Neuronal stem cell (in vitro differentiated cells): Measurements from ENCODE around the gene SEZ6L2.

Source experiments
- DNase-seq: peaks from one replicate; pipeline ENCODE4 v3.0.0-alpha.2; 2013; ENCODE audit warnings: low spot score
- H2AFZ ChIP-seq: one replicate; pipeline ENCODE4 v1.6.1; 2013; ENCODE audit warnings: mild to moderate bottlenecking, low read length, inconsistent platforms
- H2AK5ac ChIP-seq: 2 replicates; pipeline ENCODE4 v1.6.1; 2013; ENCODE audit warnings: low read depth, mild to moderate bottlenecking, inconsistent platforms, low read length, moderate library complexity, mixed read lengths
- H2BK120ac ChIP-seq: 2 replicates; pipeline ENCODE4 v1.6.1; 2013; ENCODE audit warnings: low read depth, mild to moderate bottlenecking, inconsistent platforms, low read length, moderate library complexity, mixed read lengths
- H2BK12ac ChIP-seq: one replicate; pipeline ENCODE4 v1.6.1; 2013; ENCODE audit warnings: low read length, inconsistent platforms
- H2BK15ac ChIP-seq: 2 replicates; pipeline ENCODE4 v1.6.1; 2013; ENCODE audit warnings: mild to moderate bottlenecking, low read length, inconsistent platforms, mixed read lengths
- H2BK5ac ChIP-seq: one replicate; pipeline ENCODE4 v1.6.1; 2013; ENCODE audit warnings: inconsistent platforms, mild to moderate bottlenecking, low read length, moderate library complexity
- H3K14ac ChIP-seq: one replicate; pipeline ENCODE4 v1.6.1; 2013; ENCODE audit warnings: low read length, inconsistent platforms
- H3K18ac ChIP-seq: 2 replicates; pipeline ENCODE4 v1.6.1; 2013; ENCODE audit warnings: low read length, inconsistent platforms
- H3K23ac ChIP-seq: 2 replicates; pipeline ENCODE4 v1.6.1; 2013; ENCODE audit warnings: low read depth, mild to moderate bottlenecking, mixed read lengths, low read length, inconsistent platforms; ENCODE audit not compliant: poor library complexity
- H3K27ac ChIP-seq: replicated peaks from 3 replicates; pipeline ENCODE4 v1.5.1; 2013; ENCODE audit warnings: low read length, inconsistent platforms
- H3K27me3 ChIP-seq, 3 experiments: 2 replicates each; pipeline ENCODE4 v1.6.1; 2013; ENCODE audit warnings: low read length in 3 of 3, mild to moderate bottlenecking in 2 of 3, inconsistent platforms in 1 of 3, low read depth in 1 of 3, mixed read lengths in 1 of 3, moderate library complexity in 1 of 3; ENCODE audit not compliant: control insufficient read depth in 3 of 3, insufficient read depth in 3 of 3
- H3K36me3 ChIP-seq, 2 donors: replicated peaks in 1 of 2; 2 replicates each; pipeline ENCODE4 v1.6.1; 2013; ENCODE audit warnings: low read length in 2 of 2; ENCODE audit not compliant: control insufficient read depth in 2 of 2, insufficient read depth in 2 of 2
- H3K4ac ChIP-seq: 2 replicates; pipeline ENCODE4 v1.6.1; 2013; ENCODE audit warnings: inconsistent platforms, mild to moderate bottlenecking, low read length, moderate library complexity
- H3K4me1 ChIP-seq, 2 donors: 1 replicate in 1 of 2; 2 replicates in 1 of 2; pipeline ENCODE4 v1.6.1; 2013; ENCODE audit warnings: low read length in 2 of 2, low read depth in 1 of 2; ENCODE audit not compliant: control insufficient read depth in 2 of 2, insufficient read depth in 1 of 2
- H3K4me2 ChIP-seq: one replicate; pipeline ENCODE4 v1.6.1; 2013; ENCODE audit warnings: mild to moderate bottlenecking, low read length, inconsistent platforms; ENCODE audit not compliant: insufficient read depth, poor library complexity, severe bottlenecking
- H3K4me3 ChIP-seq, 2 donors: 2 replicates each; pipeline ENCODE4 v1.5.1; 2013; ENCODE audit warnings: low read length in 2 of 2, mild to moderate bottlenecking in 2 of 2, inconsistent platforms in 1 of 2, moderate library complexity in 1 of 2
- H3K79me1 ChIP-seq: one replicate; pipeline ENCODE4 v1.6.1; 2013; ENCODE audit warnings: low read depth, mild to moderate bottlenecking, inconsistent platforms, low read length, moderate library complexity
- H3K9ac ChIP-seq: one replicate; pipeline ENCODE4 v1.6.1; 2013; ENCODE audit warnings: mild to moderate bottlenecking, low read depth, low read length, inconsistent platforms; ENCODE audit not compliant: poor library complexity
- H3K9me3 ChIP-seq, 2 donors: replicated peaks in 1 of 2; 2 replicates each; pipeline versions ENCODE3 to v1.6.1; 2013; ENCODE audit warnings: low read length in 2 of 2, mild to moderate bottlenecking in 2 of 2, inconsistent platforms in 1 of 2, low read depth in 1 of 2, mixed read lengths in 1 of 2, moderate library complexity in 1 of 2; ENCODE audit not compliant: control insufficient read depth in 2 of 2, insufficient read depth in 1 of 2
- H4K8ac ChIP-seq: one replicate; pipeline ENCODE4 v1.6.1; 2013; ENCODE audit warnings: low read depth, mild to moderate bottlenecking, inconsistent platforms, low read length, moderate library complexity
- H4K91ac ChIP-seq: one replicate; pipeline ENCODE4 v1.6.1; 2013; ENCODE audit warnings: low read length, low read depth, mild to moderate bottlenecking, inconsistent platforms; ENCODE audit not compliant: poor library complexity
- WGBS, 2 donors: extraction: QIAGEN DNeasy Blood & Tissue Kit; methylation state at CpG; one replicate each; pipeline ENCODE4 v1.1.7; 2013; ENCODE audit warnings: missing lambda C conversion rate in 2 of 2, mixed read lengths in 1 of 2; ENCODE audit not compliant: insufficient read length in 2 of 2, insufficient replicate concordance in 1 of 2; ENCODE audit errors: extremely low coverage in 2 of 2; 5-methylcytosine and 5-hydroxymethylcytosine counted together

SEZ6L2 gene

DNA sequence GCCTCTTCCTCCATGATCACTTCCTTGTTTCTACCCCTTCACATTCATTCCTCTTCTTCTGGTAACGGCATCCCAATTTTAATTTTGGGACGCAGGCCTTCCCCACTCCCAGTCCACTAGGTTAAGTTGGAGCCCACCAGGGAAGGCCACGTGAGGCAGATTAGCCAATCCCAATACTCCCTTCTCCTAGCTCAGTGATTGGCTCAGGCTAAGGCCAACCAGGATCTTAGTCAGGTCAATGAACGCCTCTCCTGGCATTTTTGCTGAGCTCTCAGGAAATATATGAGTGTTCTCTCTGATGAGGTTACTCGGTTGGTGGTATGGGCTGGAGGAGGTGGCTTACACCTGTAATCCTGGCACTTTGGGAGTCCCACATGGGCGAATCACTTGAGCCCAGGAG lies 15.4 kb downstream of the SEZ6L2 start:
- WGBS, 2 donors = no CpG with 5 or more reads among the region's 6 CpGs
- H3K14ac ChIP-seq = no peak overlapping the region
- no peak overlapping the region for H2BK120ac ChIP-seq
- no peak overlapping the region for H2AFZ ChIP-seq
- H2BK5ac ChIP-seq = no peak overlapping the region
- H2AK5ac ChIP-seq = no peak overlapping the region
- H3K23ac ChIP-seq = no peak overlapping the region
- peaks cover 0 to 3% of the 10 kb centered on the region in 2 donors for H3K36me3 ChIP-seq
- no peak overlapping the region for H3K4ac ChIP-seq
- H3K79me1 ChIP-seq = peaks cover 1% of the 10 kb centered on the region
- no peak overlapping the region for H2BK12ac ChIP-seq
- H3K4me2 ChIP-seq = no peak overlapping the region
- no peaks in the 10 kb centered on the region for H3K27me3 ChIP-seq
- H2BK15ac ChIP-seq = no peak overlapping the region
- no peak overlapping the region for H3K4me3 ChIP-seq
- no peak overlapping the region for H4K8ac ChIP-seq
- no peak overlapping the region for H3K27ac ChIP-seq
- H3K9ac ChIP-seq = no peak overlapping the region
- no peak overlapping the region for H4K91ac ChIP-seq
- DNase-seq = no peak
- H3K18ac ChIP-seq = no peak overlapping the region
- H3K4me1 ChIP-seq = no peaks in the 10 kb centered on the region
- H3K9me3 ChIP-seq = no peaks in the 10 kb centered on the region

- no CpG with 5 or more reads among the region's 3 CpGs for WGBS, 2 donors
- Histone ChIP-seq H3K9ac (no peak overlapping the region), H3K27ac (no peak overlapping the region), H3K4ac (no peak overlapping the region), H3K9me3 (peaks cover 0 to 2% of the 10 kb centered on the region in 2 donors), H2BK15ac (no peak overlapping the region), H3K18ac (no peak overlapping the region), H2BK12ac (no peak overlapping the region), H3K4me3 (no peak overlapping the region), H2BK5ac (no peak overlapping the region), H3K14ac (no peak overlapping the region), H4K91ac (no peak overlapping the region), H3K23ac (no peak overlapping the region), H2AFZ (no peak overlapping the region), H3K79me1 (no peaks in the 10 kb centered on the region), H3K36me3 (peaks cover 0 to 3% of the 10 kb centered on the region in 2 donors), H3K4me1 (peaks cover 0 to 2% of the 10 kb centered on the region in 2 donors), H2BK120ac (no peak overlapping the region), H2AK5ac (no peak overlapping the region), H3K27me3 (peaks cover 6 to 16% (median 6%) of the 10 kb centered on the region in 3 experiments), H4K8ac (no peak overlapping the region), H3K4me2 (no peak overlapping the region)
- no peak for DNase-seq
These were observed 18.3 kb downstream of the SEZ6L2 start for GRCh38 chr16:29881050-29881449.

DNA sequence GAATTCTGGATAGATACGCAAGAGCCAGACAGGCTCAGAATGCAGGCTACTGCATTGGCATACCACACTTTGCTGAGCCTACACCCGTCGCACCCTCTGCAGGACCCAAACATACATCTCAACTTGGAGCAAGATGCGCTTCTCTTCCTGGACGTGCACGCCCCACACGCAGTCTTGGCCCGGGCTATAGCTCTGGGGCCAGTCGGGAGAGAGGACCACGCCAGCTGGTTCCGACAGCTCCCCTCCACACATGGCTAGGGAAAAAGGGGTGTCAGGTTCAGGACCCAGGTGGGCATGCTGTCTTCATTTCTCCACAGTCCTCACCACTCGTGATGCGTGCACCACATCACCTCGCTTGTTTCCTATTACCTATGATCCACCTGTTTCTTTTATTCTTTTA lies 21.2 kb downstream of the SEZ6L2 start:
- Histone ChIP-seq H3K4ac (no peak overlapping the region), H2BK120ac (no peak overlapping the region), H3K4me2 (no peak overlapping the region), H2AFZ (no peak overlapping the region), H3K9ac (no peak overlapping the region), H4K8ac (peak overlapping the region; percentile 92), H3K79me1 (no peaks in the 10 kb centered on the region), H3K14ac (no peak overlapping the region), H2BK5ac (no peak overlapping the region), H2AK5ac (no peak overlapping the region), H3K18ac (no peak overlapping the region), H3K27ac (no peak overlapping the region), H3K4me3 (no peak overlapping the region), H3K4me1 (peaks cover 0 to 2% of the 10 kb centered on the region in 2 donors), H3K23ac (no peak overlapping the region), H4K91ac (no peak overlapping the region), H3K36me3 (peaks cover 0 to 3% of the 10 kb centered on the region in 2 donors), H2BK12ac (no peak overlapping the region), H3K27me3 (peaks cover 6 to 20% (median 8%) of the 10 kb centered on the region in 3 experiments), H3K9me3 (peaks cover 0 to 3% of the 10 kb centered on the region in 2 donors), H2BK15ac (peak overlapping the region; percentile 23)
- no CpG with 5 or more reads among the region's 14 CpGs for WGBS, 2 donors
- DNase-seq = no peak

DNA sequence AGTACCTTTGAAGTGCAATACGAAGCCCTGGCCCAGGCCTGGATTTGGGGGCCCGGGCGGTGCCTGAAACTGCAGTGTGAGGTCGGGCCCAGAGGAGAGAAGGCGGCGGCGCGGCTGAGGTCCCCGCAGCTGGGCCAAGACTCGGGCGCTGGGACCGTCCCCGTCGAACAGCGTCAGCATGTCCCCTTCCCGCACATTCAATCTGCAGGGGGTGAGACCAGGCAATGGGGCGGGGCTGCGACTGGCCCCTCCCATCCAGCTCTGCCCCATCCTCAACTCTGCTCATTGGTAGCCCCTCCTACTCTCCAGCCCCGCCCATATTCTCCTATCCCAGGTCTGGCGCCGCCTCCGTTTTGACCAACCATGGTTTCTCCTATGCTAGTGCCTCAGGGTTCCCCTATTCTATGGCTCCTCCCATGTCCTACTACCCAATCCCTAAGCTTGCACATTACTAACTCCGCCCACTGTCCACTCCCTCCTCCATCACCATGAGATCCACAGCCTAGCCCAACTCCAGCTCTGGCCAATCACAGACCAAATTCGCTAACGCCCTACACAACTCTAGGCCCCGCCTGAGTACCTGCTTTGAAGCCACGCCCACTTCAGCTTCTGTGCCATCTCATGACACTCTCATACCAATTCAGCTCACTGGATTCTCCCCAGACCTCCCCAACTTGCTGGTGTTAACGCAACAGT lies 21.9 kb downstream of the SEZ6L2 start:
- H4K91ac ChIP-seq = no peak overlapping the region
- peak overlapping the region; percentile 43 for H2BK15ac ChIP-seq
- peak overlapping the region; percentile 4 for H3K14ac ChIP-seq
- H2BK12ac ChIP-seq = no peak overlapping the region
- no peak overlapping the region for H3K4ac ChIP-seq
- DNase-seq = peak; percentile 85
- no CpG with 5 or more reads among the region's 28 CpGs for WGBS, 2 donors
- H3K36me3 ChIP-seq = peaks cover 0 to 3% of the 10 kb centered on the region in 2 donors
- H3K27me3 ChIP-seq = peaks cover 6 to 20% (median 8%) of the 10 kb centered on the region in 3 experiments
- peak overlapping the region; percentile 41 for H2BK120ac ChIP-seq
- H3K23ac ChIP-seq = no peak overlapping the region
- H3K4me3 ChIP-seq = peak overlapping the region in 1 of 2 donors; percentile 64
- H3K79me1 ChIP-seq = no peaks in the 10 kb centered on the region
- H3K4me2 ChIP-seq = peak overlapping the region; percentile 66
- no peak overlapping the region for H3K27ac ChIP-seq
- peak overlapping the region; percentile 95 for H3K18ac ChIP-seq
- no peak overlapping the region for H4K8ac ChIP-seq
- peak overlapping the region; percentile 60 for H3K9ac ChIP-seq
- H2AK5ac ChIP-seq = peak overlapping the region; percentile 92
- peaks cover 0 to 3% of the 10 kb centered on the region in 2 donors for H3K9me3 ChIP-seq
- H2BK5ac ChIP-seq = no peak overlapping the region
- peaks cover 0 to 2% of the 10 kb centered on the region in 2 donors for H3K4me1 ChIP-seq
- H2AFZ ChIP-seq = peak overlapping the region; percentile 45
